Measurements from ENCODE around the gene MAP7. TPM values are rescaled to one million over a fixed set of nuclear protein-coding genes. Genes with fewer than 3 reads are reported as not detected.

MAP7 gene
- 33.0 TPM for polyA plus RNA-seq (2013, experiment 1 of 2)
- polyA plus RNA-seq (2013, experiment 2 of 2), result 32.5 TPM

GRCh38 chr6:136550330-136551071, at the start of gene MAP7:
MAP7 (minus strand) TSS chr6:136550422; CDS start chr6:136550408, 14 bp downstream.
- no peak within 1 kb of the TSS for H2BK120ac ChIP-seq (ENCODE audit: low read depth, low read length)
- no peak within 1 kb of the TSS for H2BK5ac ChIP-seq (ENCODE audit: low read length)
- no CpG with 5 or more reads among the region's 79 CpGs for WGBS (ENCODE audit: extremely low coverage, insufficient coverage, low lambda C conversion rate)
- no peak within 1 kb of the TSS for H4K5ac ChIP-seq (ENCODE audit: low read length)
- no peak within 1 kb of the TSS for H2AK5ac ChIP-seq (ENCODE audit: low read length)
- H3K4ac ChIP-seq (ENCODE audit: low read depth, low read length), result no peak within 1 kb of the TSS
- H3K27me3 ChIP-seq (ENCODE audit: insufficient read depth, low read length, poor library complexity), result no peaks in the 10 kb centered on the region
- H3K18ac ChIP-seq (ENCODE audit: low read length), result peak within 1 kb of the TSS; percentile 71
- H3K36me3 ChIP-seq (ENCODE audit: control insufficient read depth, insufficient read depth, low read length), result no peaks in the 10 kb centered on the region
- peaks cover 12% of the 10 kb centered on the region for H3K79me2 ChIP-seq (ENCODE audit: control insufficient read depth, insufficient read depth, low read length)
- H3K23ac ChIP-seq (ENCODE audit: low read length), result peak within 1 kb of the TSS; percentile 74
- DNase-seq, result peak; percentile 95
- H3K79me1 ChIP-seq (ENCODE audit: low read length), result peaks cover 3% of the 10 kb centered on the region
- peak within 1 kb of the TSS; percentile 91 for H3K56ac ChIP-seq (ENCODE audit: low read length)
- peak within 1 kb of the TSS; percentile 82 for H3K4me2 ChIP-seq (ENCODE audit: low read length)
- no peak within 1 kb of the TSS for H4K8ac ChIP-seq (ENCODE audit: low read depth, low read length)
- no peaks in the 10 kb centered on the region for H3K4me1 ChIP-seq (ENCODE audit: control insufficient read depth, low read depth, low read length)
- H3K4me3 ChIP-seq (ENCODE audit: low read length), result peak within 1 kb of the TSS; percentile 76
- peak within 1 kb of the TSS; percentile 78 for H3K9ac ChIP-seq (ENCODE audit: low read length)
- no peak within 1 kb of the TSS for H2BK15ac ChIP-seq (replicated peaks; ENCODE audit: low read depth)
- H3K27ac ChIP-seq (ENCODE audit: low read depth, low read length), result peak within 1 kb of the TSS; percentile 7

- no peak overlapping the region for H4K5ac ChIP-seq (ENCODE audit: low read length)
- H3K23ac ChIP-seq (ENCODE audit: low read length), result no peak overlapping the region
- H2AK5ac ChIP-seq (ENCODE audit: low read length), result no peak overlapping the region
- no CpG with 5 or more reads among the region's 10 CpGs for WGBS (ENCODE audit: extremely low coverage, insufficient coverage, low lambda C conversion rate)
- no peak overlapping the region for H3K27ac ChIP-seq (ENCODE audit: low read depth, low read length)
- no peak overlapping the region for H2BK120ac ChIP-seq (ENCODE audit: low read depth, low read length)
- no peaks in the 10 kb centered on the region for H3K4me1 ChIP-seq (ENCODE audit: control insufficient read depth, low read depth, low read length)
- H3K79me1 ChIP-seq (ENCODE audit: low read length), result no peaks in the 10 kb centered on the region
- no peak overlapping the region for H3K4me3 ChIP-seq (ENCODE audit: low read length)
- no peak overlapping the region for H3K4ac ChIP-seq (ENCODE audit: low read depth, low read length)
- H3K56ac ChIP-seq (ENCODE audit: low read length), result no peak overlapping the region
- no peak overlapping the region for H2BK15ac ChIP-seq (replicated peaks; ENCODE audit: low read depth)
- no peak overlapping the region for H2BK5ac ChIP-seq (ENCODE audit: low read length)
- no peaks in the 10 kb centered on the region for H3K36me3 ChIP-seq (ENCODE audit: control insufficient read depth, insufficient read depth, low read length)
- no peak for DNase-seq
- H4K8ac ChIP-seq (ENCODE audit: low read depth, low read length), result no peak overlapping the region
- H3K27me3 ChIP-seq (ENCODE audit: insufficient read depth, low read length, poor library complexity), result no peaks in the 10 kb centered on the region
- H3K18ac ChIP-seq (ENCODE audit: low read length), result no peak overlapping the region
- H3K79me2 ChIP-seq (ENCODE audit: control insufficient read depth, insufficient read depth, low read length), result no peaks in the 10 kb centered on the region
- H3K4me2 ChIP-seq (ENCODE audit: low read length), result no peak overlapping the region
- H3K9ac ChIP-seq (ENCODE audit: low read length), result no peak overlapping the region
Observed at GRCh38 chr6:136599329-136600011, 49.2 kb upstream of the MAP7 start.

DNA sequence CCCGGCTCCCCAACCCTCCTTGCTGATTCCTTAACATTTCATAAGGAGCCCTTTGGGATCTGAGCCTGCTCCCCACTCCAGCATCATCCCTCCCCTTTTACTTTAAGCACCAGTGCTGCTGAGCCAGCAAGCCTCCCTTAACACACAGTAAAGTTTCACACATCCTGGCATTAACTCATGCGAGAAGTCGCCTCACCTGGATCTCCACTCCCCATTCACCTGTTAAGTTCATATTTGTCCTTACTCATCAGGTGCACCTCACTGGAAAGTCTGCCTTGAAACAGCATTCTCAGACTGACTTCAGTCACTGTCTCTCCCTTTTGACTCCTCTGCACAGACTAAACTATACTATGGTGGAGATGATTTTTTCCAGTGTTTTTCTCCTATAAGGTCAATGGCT, 47.8 kb upstream of the MAP7 start:
- Histone ChIP-seq H3K23ac (ENCODE audit: low read length) (no peak overlapping the region), H3K27ac (ENCODE audit: low read depth, low read length) (no peak overlapping the region), H3K4me1 (ENCODE audit: control insufficient read depth, low read depth, low read length) (no peaks in the 10 kb centered on the region), H4K8ac (ENCODE audit: low read depth, low read length) (no peak overlapping the region), H2BK15ac (replicated peaks; ENCODE audit: low read depth) (no peak overlapping the region), H3K27me3 (ENCODE audit: insufficient read depth, low read length, poor library complexity) (no peaks in the 10 kb centered on the region), H2AK5ac (ENCODE audit: low read length) (no peak overlapping the region), H3K79me1 (ENCODE audit: low read length) (no peaks in the 10 kb centered on the region), H2BK120ac (ENCODE audit: low read depth, low read length) (no peak overlapping the region), H3K9ac (ENCODE audit: low read length) (no peak overlapping the region), H3K79me2 (ENCODE audit: control insufficient read depth, insufficient read depth, low read length) (no peaks in the 10 kb centered on the region), H3K4me2 (ENCODE audit: low read length) (no peak overlapping the region), H4K5ac (ENCODE audit: low read length) (no peak overlapping the region), H3K4ac (ENCODE audit: low read depth, low read length) (no peak overlapping the region), H3K56ac (ENCODE audit: low read length) (no peak overlapping the region), H3K4me3 (ENCODE audit: low read length) (no peak overlapping the region), H2BK5ac (ENCODE audit: low read length) (no peak overlapping the region), H3K18ac (ENCODE audit: low read length) (no peak overlapping the region), H3K36me3 (ENCODE audit: control insufficient read depth, insufficient read depth, low read length) (no peaks in the 10 kb centered on the region)
- no CpG with 5 or more reads among the region's 3 CpGs for WGBS (ENCODE audit: extremely low coverage, insufficient coverage, low lambda C conversion rate)
- no peak for DNase-seq

- Histone ChIP-seq H4K8ac (ENCODE audit: low read depth, low read length) (no peak overlapping the region), H3K27me3 (ENCODE audit: insufficient read depth, low read length, poor library complexity) (no peaks in the 10 kb centered on the region), H4K5ac (ENCODE audit: low read length) (no peak overlapping the region), H2BK15ac (replicated peaks; ENCODE audit: low read depth) (no peak overlapping the region), H2BK120ac (ENCODE audit: low read depth, low read length) (no peak overlapping the region), H3K36me3 (ENCODE audit: control insufficient read depth, insufficient read depth, low read length) (no peaks in the 10 kb centered on the region), H3K4ac (ENCODE audit: low read depth, low read length) (no peak overlapping the region), H3K4me1 (ENCODE audit: control insufficient read depth, low read depth, low read length) (no peaks in the 10 kb centered on the region), H3K23ac (ENCODE audit: low read length) (no peak overlapping the region), H2BK5ac (ENCODE audit: low read length) (no peak overlapping the region), H3K79me1 (ENCODE audit: low read length) (no peaks in the 10 kb centered on the region), H3K9ac (ENCODE audit: low read length) (no peak overlapping the region), H3K18ac (ENCODE audit: low read length) (no peak overlapping the region), H3K27ac (ENCODE audit: low read depth, low read length) (no peak overlapping the region), H3K79me2 (ENCODE audit: control insufficient read depth, insufficient read depth, low read length) (no peaks in the 10 kb centered on the region), H2AK5ac (ENCODE audit: low read length) (no peak overlapping the region), H3K4me2 (ENCODE audit: low read length) (no peak overlapping the region), H3K4me3 (ENCODE audit: low read length) (no peak overlapping the region), H3K56ac (ENCODE audit: low read length) (no peak overlapping the region)
- WGBS (ENCODE audit: extremely low coverage, insufficient coverage, low lambda C conversion rate), result no CpG with 5 or more reads among the region's 8 CpGs
- DNase-seq, result no peak
Observed at GRCh38 chr6:136594671-136595070, 44.4 kb upstream of the MAP7 start.

- H3K4me1 ChIP-seq (ENCODE audit: control insufficient read depth, low read depth, low read length), result no peaks in the 10 kb centered on the region
- H3K36me3 ChIP-seq (ENCODE audit: control insufficient read depth, insufficient read depth, low read length), result no peaks in the 10 kb centered on the region
- no peak overlapping the region for H2BK5ac ChIP-seq (ENCODE audit: low read length)
- no peak overlapping the region for H3K56ac ChIP-seq (ENCODE audit: low read length)
- no peak overlapping the region for H2BK15ac ChIP-seq (replicated peaks; ENCODE audit: low read depth)
- H3K4ac ChIP-seq (ENCODE audit: low read depth, low read length), result no peak overlapping the region
- H3K79me2 ChIP-seq (ENCODE audit: control insufficient read depth, insufficient read depth, low read length), result no peaks in the 10 kb centered on the region
- H3K4me3 ChIP-seq (ENCODE audit: low read length), result no peak overlapping the region
- no CpG with 5 or more reads among the region's 6 CpGs for WGBS (ENCODE audit: extremely low coverage, insufficient coverage, low lambda C conversion rate)
- no peak overlapping the region for H3K4me2 ChIP-seq (ENCODE audit: low read length)
- H4K8ac ChIP-seq (ENCODE audit: low read depth, low read length), result no peak overlapping the region
- no peak overlapping the region for H3K18ac ChIP-seq (ENCODE audit: low read length)
- no peak overlapping the region for H4K5ac ChIP-seq (ENCODE audit: low read length)
- no peaks in the 10 kb centered on the region for H3K27me3 ChIP-seq (ENCODE audit: insufficient read depth, low read length, poor library complexity)
- H2AK5ac ChIP-seq (ENCODE audit: low read length), result no peak overlapping the region
- H3K9ac ChIP-seq (ENCODE audit: low read length), result no peak overlapping the region
- no peak overlapping the region for H2BK120ac ChIP-seq (ENCODE audit: low read depth, low read length)
- H3K79me1 ChIP-seq (ENCODE audit: low read length), result no peaks in the 10 kb centered on the region
- no peak overlapping the region for H3K27ac ChIP-seq (ENCODE audit: low read depth, low read length)
- DNase-seq, result peak; percentile 83
- H3K23ac ChIP-seq (ENCODE audit: low read length), result no peak overlapping the region
Observed at GRCh38 chr6:136593748-136594490, 43.7 kb upstream of the MAP7 start.

Data from mesendoderm (in vitro differentiated cells).